Measurements from ENCODE around the gene CDC42EP4. TPM values are rescaled to one million over a fixed set of nuclear protein-coding genes. Genes with fewer than 3 reads are reported as not detected.

Gene CDC42EP4
- total RNA-seq, 2 donors from 2014 or later, result 73.8 to 134 TPM

DNA sequence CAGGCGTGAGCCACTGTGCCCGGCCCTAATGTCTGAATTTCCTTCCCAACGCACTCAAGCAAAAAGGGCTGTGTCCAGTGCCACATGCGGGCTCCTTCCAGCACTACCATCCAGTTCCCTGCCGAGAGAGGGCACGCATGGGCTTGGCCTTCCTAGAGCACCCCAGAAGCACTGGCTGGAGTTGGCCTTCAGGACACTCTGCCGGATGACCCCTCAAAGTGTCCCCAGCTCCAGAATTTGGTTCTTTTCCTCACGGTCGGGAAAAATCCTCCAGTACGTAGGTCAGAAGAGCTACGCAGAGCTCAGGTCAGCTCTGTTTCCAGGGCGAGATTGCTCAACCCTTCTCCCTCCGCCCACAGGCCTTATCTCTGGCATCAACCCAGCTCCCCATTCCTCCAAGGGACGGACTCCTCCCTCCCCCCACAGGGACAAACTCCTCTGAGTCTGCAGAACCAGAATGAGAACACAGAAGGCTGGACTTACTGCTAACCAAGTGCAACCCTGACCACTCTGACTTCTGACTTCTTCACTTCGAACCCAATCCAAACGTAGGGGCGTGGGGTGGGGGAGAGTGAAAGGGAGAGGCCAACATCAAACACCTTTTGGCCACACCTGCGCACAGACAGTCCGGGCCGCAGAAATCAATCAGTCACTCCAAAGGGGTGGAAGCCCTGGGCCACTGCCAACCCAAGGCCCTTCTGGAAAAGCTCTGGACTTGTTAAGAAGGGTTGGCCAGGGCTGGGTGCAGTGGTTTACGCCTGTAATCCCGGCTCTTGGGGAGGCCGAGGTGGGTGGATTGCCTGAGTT, 3.6 kb downstream of the CDC42EP4 start:
- ATAC-seq (ENCODE audit: insufficient number of reproducible peaks, low FRiP score, low read depth), result peak; percentile 18
- Histone ChIP-seq H3K4me1 (ENCODE audit: control insufficient read depth in 1 of 2, low read depth in 2 of 2) (peaks cover 48 to 71% of the 10 kb centered on the region in 2 donors), H3K27ac (peak overlapping the region; percentile 98 to 99), H3K4me3 (peak overlapping the region; percentile 96), H3K36me3 (no peaks in the 10 kb centered on the region), H3K27me3 (replicated peaks; ENCODE audit: insufficient read depth) (no peaks in the 10 kb centered on the region), H3K9me3 (no peaks in the 10 kb centered on the region)
- TF ChIP-seq, protein P1, sequence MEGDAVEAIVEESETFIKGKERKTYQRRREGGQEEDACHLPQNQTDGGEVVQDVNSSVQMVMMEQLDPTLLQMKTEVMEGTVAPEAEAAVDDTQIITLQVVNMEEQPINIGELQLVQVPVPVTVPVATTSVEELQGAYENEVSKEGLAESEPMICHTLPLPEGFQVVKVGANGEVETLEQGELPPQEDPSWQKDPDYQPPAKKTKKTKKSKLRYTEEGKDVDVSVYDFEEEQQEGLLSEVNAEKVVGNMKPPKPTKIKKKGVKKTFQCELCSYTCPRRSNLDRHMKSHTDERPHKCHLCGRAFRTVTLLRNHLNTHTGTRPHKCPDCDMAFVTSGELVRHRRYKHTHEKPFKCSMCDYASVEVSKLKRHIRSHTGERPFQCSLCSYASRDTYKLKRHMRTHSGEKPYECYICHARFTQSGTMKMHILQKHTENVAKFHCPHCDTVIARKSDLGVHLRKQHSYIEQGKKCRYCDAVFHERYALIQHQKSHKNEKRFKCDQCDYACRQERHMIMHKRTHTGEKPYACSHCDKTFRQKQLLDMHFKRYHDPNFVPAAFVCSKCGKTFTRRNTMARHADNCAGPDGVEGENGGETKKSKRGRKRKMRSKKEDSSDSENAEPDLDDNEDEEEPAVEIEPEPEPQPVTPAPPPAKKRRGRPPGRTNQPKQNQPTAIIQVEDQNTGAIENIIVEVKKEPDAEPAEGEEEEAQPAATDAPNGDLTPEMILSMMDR (IDR thresholded peaks at IDR 0.05), result no peak
- DNase-seq (ENCODE audit: low spot score), result peak; percentile 67

DNA sequence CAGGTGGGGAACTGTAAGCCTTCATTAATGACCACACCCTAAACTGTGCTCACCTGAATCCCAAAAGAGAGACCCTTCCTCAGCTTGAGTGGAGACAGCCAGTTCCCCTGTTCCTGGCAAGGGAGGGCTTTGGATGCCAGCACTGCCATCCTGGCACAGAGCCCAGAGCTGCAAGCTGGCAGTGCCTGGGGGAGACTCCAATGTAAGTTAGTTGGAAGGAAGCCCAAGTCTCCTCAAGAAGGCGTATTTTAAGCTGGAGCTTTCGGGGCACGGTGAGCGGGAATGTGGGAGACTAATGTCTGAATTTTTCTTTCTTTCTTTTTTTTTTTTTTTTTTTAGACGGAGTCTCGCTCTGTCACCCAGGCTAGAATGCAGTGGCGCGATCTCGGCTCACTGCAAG, 4.7 kb downstream of the CDC42EP4 start:
- ATAC-seq (ENCODE audit: insufficient number of reproducible peaks, low FRiP score, low read depth), result no peak
- DNase-seq (ENCODE audit: low spot score), result no peak
- Histone ChIP-seq H3K4me1 (ENCODE audit: control insufficient read depth in 1 of 2, low read depth in 2 of 2) (peaks cover 48 to 73% of the 10 kb centered on the region in 2 donors), H3K27me3 (replicated peaks; ENCODE audit: insufficient read depth) (no peaks in the 10 kb centered on the region), H3K36me3 (no peaks in the 10 kb centered on the region), H3K4me3 (no peak overlapping the region), H3K27ac (peak overlapping the region; percentile 98 to 99), H3K9me3 (no peaks in the 10 kb centered on the region)
- TF ChIP-seq, protein P1 (IDR thresholded peaks at IDR 0.05), result no peak

DNA sequence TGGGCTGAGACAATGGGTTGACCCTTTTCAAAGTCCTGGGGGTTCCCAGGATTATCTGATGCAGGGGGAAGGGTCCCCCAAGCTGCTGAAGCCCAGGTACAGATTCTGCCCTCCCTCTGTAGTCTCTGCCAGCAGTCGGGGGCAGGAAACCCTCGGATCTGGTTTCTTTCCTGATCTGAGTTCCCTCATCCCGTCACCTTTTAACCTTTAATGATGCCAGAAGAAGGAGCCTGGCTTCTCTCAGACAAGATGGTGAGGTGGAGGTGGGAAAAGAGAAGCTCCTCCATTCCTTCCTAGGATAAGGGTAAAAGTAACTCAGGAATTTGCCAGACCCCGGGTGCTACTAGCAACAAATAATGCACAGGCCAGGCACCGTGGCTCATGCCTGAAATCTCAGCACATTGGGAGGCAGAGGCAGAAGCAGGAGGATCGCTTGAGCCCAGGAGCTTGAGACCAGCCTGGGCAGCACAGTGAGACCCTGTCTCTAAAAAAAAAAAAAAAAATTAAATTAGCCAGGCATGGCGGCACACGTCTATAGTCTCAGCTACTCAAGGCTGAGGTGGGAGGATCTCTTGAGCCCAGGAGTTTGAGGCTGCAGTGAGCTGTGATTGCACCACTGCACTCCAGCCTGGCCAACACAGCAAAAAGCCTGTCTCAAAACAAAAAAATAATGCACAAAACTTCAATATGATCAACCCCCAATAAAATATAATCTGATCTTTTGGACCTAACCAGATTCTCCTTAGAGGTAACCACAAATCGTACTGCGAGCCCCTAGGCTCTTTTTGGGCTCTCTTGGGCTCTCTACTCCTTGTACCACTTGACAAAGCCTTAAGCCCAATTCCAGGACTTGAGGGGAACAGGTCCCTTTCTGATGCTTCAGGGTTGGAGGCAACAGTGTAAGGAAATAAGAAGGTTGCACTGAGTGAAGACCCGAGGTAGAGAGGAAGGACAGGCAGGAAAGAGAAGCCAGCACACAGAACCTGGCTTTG, 5.7 kb downstream of the CDC42EP4 start:
- no peaks in the 10 kb centered on the region for H3K27me3 ChIP-seq (replicated peaks; ENCODE audit: insufficient read depth)
- H3K4me3 ChIP-seq, result peak overlapping the region; percentile 67
- no peak for DNase-seq (ENCODE audit: low spot score)
- no peaks in the 10 kb centered on the region for H3K36me3 ChIP-seq
- no peaks in the 10 kb centered on the region for H3K9me3 ChIP-seq
- no peak for ATAC-seq (ENCODE audit: insufficient number of reproducible peaks, low FRiP score, low read depth)
- peak overlapping the region; percentile 98 to 99 for H3K27ac ChIP-seq
- H3K4me1 ChIP-seq (ENCODE audit: control insufficient read depth in 1 of 2, low read depth in 2 of 2), result peaks cover 48 to 83% of the 10 kb centered on the region in 2 donors
- TF ChIP-seq, protein P1 (IDR thresholded peaks at IDR 0.05), result no peak

DNA sequence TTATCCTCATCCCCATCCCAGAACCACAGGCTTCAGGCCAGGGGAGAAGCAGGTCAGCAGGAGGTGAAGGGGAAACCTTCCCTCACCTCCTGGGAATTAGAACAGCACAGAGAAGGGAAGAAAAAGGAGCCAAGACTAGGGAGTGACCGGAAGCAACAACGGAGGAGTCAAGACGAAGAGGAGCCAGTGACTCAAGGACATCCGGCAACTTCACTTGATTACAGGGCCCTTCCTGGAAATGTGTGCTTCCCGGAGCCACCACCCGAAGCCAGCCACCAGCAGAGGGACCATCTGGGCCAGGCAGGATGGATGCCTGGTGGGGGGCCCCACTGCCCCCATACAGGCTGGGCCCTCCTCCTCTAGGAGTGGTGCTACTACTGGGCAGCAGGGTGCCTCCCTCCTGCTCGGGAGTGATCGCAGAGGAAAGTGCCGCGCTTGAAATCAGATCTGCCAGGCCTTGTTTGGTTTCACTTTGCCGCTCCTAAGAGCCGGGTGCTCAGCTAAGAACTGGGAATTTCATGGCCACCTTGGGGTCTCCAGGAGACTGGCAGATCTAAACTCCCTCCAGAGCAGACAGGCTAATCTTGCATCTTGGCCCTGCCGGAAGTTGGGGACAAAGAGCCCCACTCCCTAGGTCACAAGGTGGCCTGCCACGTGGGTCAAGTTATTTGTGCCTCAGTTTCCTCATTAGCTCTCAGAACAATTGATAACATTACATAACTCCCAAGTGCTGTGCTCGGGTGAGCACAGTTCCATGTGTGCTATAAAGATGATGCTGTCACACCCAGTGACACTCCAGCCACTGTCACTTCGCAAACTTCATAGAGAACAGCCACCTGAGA, 6.6 kb downstream of the CDC42EP4 start:
- Histone ChIP-seq H3K36me3 (no peaks in the 10 kb centered on the region), H3K27me3 (replicated peaks; ENCODE audit: insufficient read depth) (no peaks in the 10 kb centered on the region), H3K27ac (peak overlapping the region; percentile 98 to 99), H3K4me1 (ENCODE audit: control insufficient read depth in 1 of 2, low read depth in 2 of 2) (peaks cover 52 to 89% of the 10 kb centered on the region in 2 donors), H3K4me3 (peak overlapping the region; percentile 67), H3K9me3 (no peaks in the 10 kb centered on the region)
- TF ChIP-seq, protein P1 (IDR thresholded peaks at IDR 0.05), result no peak
- DNase-seq (ENCODE audit: low spot score) (peak; percentile 72), ATAC-seq (ENCODE audit: insufficient number of reproducible peaks, low FRiP score, low read depth) (peak; percentile 31)
